Prostate gland (tissue), 2 donors: ENCODE results near the gene ADK. TPM values are rescaled to one million over a fixed set of nuclear protein-coding genes. Genes with fewer than 3 reads are reported as not detected.
"Not testable (repeated sequence)": the region's sequence is repeated elsewhere in the genome, so short reads cannot be mapped to it uniquely, and the experiment has no call there.

Experiments used
- DNase-seq: peaks from one replicate; pipeline ENCODE4 v3.0.0-alpha.2; 2019; ENCODE audit warnings: low spot score
- H3K27ac ChIP-seq, 2 donors: fragments of 200-600 bp; sonication (generic); 2 replicates each; pipeline ENCODE4 v1.5.1; 2017 to 2019
- H3K27me3 ChIP-seq: fragments of 200-600 bp; sonication (generic); replicated peaks from 2 replicates; pipeline ENCODE4 v1.5.1; 2019; ENCODE audit not compliant: insufficient read depth
- H3K36me3 ChIP-seq, 2 donors: fragments of 200-600 bp; sonication (generic); 1 replicate in 1 of 2; 2 replicates in 1 of 2; pipeline versions ENCODE4 v1.5.1 to v1.8.1; 2017 to 2019
- H3K4me1 ChIP-seq: fragments of 200-600 bp; sonication (generic); replicated peaks from 2 replicates; pipeline ENCODE4 v1.5.1; 2019
- H3K4me3 ChIP-seq, 2 donors: fragments of 200-600 bp; sonication (generic); 2 replicates each; pipeline ENCODE4 v1.5.1; 2017 to 2019
- H3K9me3 ChIP-seq: fragments of 200-600 bp; sonication (generic); 2 replicates; pipeline ENCODE4 v1.5.1; 2017
- CTCF ChIP-seq, 4 experiments: fragments of 200-600 bp in 2 of 4; fragments of 450-650 bp in 2 of 4; sonication (generic) in 2 of 4; IDR thresholded peaks; 1 replicate in 3 of 4; 2 replicates in 1 of 4; pipeline ENCODE4 v1.5.1; 2016 to 2019; ENCODE audit warnings: antibody characterized with exemption in 4 of 4, mild to moderate bottlenecking in 2 of 4, moderate library complexity in 2 of 4
- POLR2A ChIP-seq: fragments of 450-650 bp; IDR thresholded peaks from one replicate; pipeline ENCODE4 v1.6.1; 2016; ENCODE audit warnings: antibody characterized with exemption, mild to moderate bottlenecking
- POLR2AphosphoS5 ChIP-seq: sonication (generic); formaldehyde crosslinking; IDR thresholded peaks from one replicate; pipeline ENCODE4 v1.6.1; 2017; ENCODE audit warnings: antibody characterized with exemption
- whole genome bisulfite sequencing: methylation state at CpG from one replicate; pipeline ENCODE4 v1.1.5; 2018; 5-methylcytosine and 5-hydroxymethylcytosine counted together
- intact Hi-C: fragments of 100-400 bp; cut with DNase I; formaldehyde crosslinking; loops from one replicate; pipeline ENCODE4 v1.14.2; 2022
- total RNA-seq, 2 donors: library from RNA; depleted of rRNA; stranded (reverse); fragments of >200 nt; gene quantifications; one replicate each; pipeline ENCODE4 v1.1.0, GENCODE V29; 2016

ADK gene
- total RNA-seq, 2 donors from 2014 or later: 34.1 to 42.5 TPM

GRCh38 chr10:74344306-74344705, 193.3 kb downstream of the ADK start:
- H3K27me3 ChIP-seq: no peaks in the 10 kb centered on the region
- H3K4me1 ChIP-seq: no peaks in the 10 kb centered on the region
- H3K4me3 ChIP-seq: no peak overlapping the region
- no peak for DNase-seq
- intact Hi-C loops: no loop called here
- no peaks in the 10 kb centered on the region for H3K36me3 ChIP-seq
- 100% methylated on average over 1 of the region's 1 CpG for WGBS
- H3K9me3 ChIP-seq: no peaks in the 10 kb centered on the region
- no peak overlapping the region for H3K27ac ChIP-seq
- no peak for TF ChIP-seq POLR2AphosphoS5
- no peak for TF ChIP-seq CTCF (IDR thresholded peaks at IDR 0.05)
- TF ChIP-seq POLR2A: no peak

GRCh38 chr10:74347522-74347921, 196.5 kb downstream of the ADK start:
- TF ChIP-seq POLR2AphosphoS5 (no peak), CTCF (IDR thresholded peaks at IDR 0.05) (no peak), POLR2A (no peak)
- Histone ChIP-seq H3K4me1 (no peaks in the 10 kb centered on the region), H3K27me3 (no peaks in the 10 kb centered on the region), H3K36me3 (no peaks in the 10 kb centered on the region), H3K9me3 (no peaks in the 10 kb centered on the region), H3K27ac (no peak overlapping the region), H3K4me3 (no peak overlapping the region)
- 95% methylated on average over 6 of the region's 6 CpGs for WGBS
- no peak for DNase-seq
- intact Hi-C loops: no loop called here

- intact Hi-C loops, H3K4me1 ChIP-seq, H3K4me3 ChIP-seq, H3K9me3 ChIP-seq, H3K27me3 ChIP-seq, H3K36me3 ChIP-seq, DNase-seq, H3K27ac ChIP-seq: not testable (repeated sequence)
- WGBS: 99% methylated on average over 3 of the region's 3 CpGs
Measured at GRCh38 chr10:74353021-74353420, 202.0 kb downstream of the ADK start.

GRCh38 chr10:74361678-74362077, 210.7 kb downstream of the ADK start:
- DNase-seq: no peak
- Histone ChIP-seq H3K4me3 (no peak overlapping the region), H3K9me3 (no peaks in the 10 kb centered on the region), H3K36me3 (no peaks in the 10 kb centered on the region), H3K4me1 (no peaks in the 10 kb centered on the region), H3K27me3 (no peaks in the 10 kb centered on the region), H3K27ac (no peak overlapping the region)
- intact Hi-C loops: no loop called here
- TF ChIP-seq POLR2AphosphoS5 (no peak), POLR2A (no peak), CTCF (IDR thresholded peaks at IDR 0.05) (no peak)

GRCh38 chr10:74363727-74364126, 212.7 kb downstream of the ADK start:
- no peak overlapping the region for H3K4me3 ChIP-seq
- H3K27me3 ChIP-seq: no peaks in the 10 kb centered on the region
- H3K9me3 ChIP-seq: no peaks in the 10 kb centered on the region
- intact Hi-C loops: no loop called here
- no peaks in the 10 kb centered on the region for H3K36me3 ChIP-seq
- no peak overlapping the region for H3K27ac ChIP-seq
- 89% methylated on average over 2 of the region's 2 CpGs for WGBS
- TF ChIP-seq CTCF (IDR thresholded peaks at IDR 0.05) (no peak), POLR2AphosphoS5 (no peak), POLR2A (no peak)
- H3K4me1 ChIP-seq: no peaks in the 10 kb centered on the region
- no peak for DNase-seq
